Measurements from ENCODE around the gene CAP1.
"Not testable (repeated sequence)": the region's sequence is repeated elsewhere in the genome, so short reads cannot be mapped to it uniquely, and the experiment has no call there.

Gene CAP1

GRCh38 chr1:40079774-40080400, 39.4 kb downstream of the CAP1 start:
- Mint-ChIP-seq H3K27me3 (ENCODE audit: low read depth) (no peaks in the 10 kb centered on the region), H3K27ac (no peak overlapping the region), H3K4me3 (no peak overlapping the region), H3K9me3 (no peaks in the 10 kb centered on the region), H3K36me3 (ENCODE audit: low read depth) (peaks cover 41% of the 10 kb centered on the region), H3K4me1 (no peaks in the 10 kb centered on the region)
- TF ChIP-seq CTCF (IDR thresholded peaks at IDR 0.05; ENCODE audit: unreplicated experiment in 3 of 3): no peak

- no peaks in the 10 kb centered on the region for H3K27me3 Mint-ChIP-seq (ENCODE audit: low read depth)
Measured at GRCh38 chr1:40081871-40082270, 41.3 kb downstream of the CAP1 start.

GRCh38 chr1:40084750-40085149, 44.2 kb downstream of the CAP1 start:
- not testable (repeated sequence) for H3K9me3 Mint-ChIP-seq; H3K27ac Mint-ChIP-seq; H3K4me3 Mint-ChIP-seq; H3K4me1 Mint-ChIP-seq; H3K27me3 Mint-ChIP-seq (ENCODE audit: low read depth)
- TF ChIP-seq CTCF (IDR thresholded peaks at IDR 0.05; ENCODE audit: unreplicated experiment in 3 of 3): peak; percentile 78 to 82 (median 82)
- peaks cover 57% of the 10 kb centered on the region for H3K36me3 Mint-ChIP-seq (ENCODE audit: low read depth)

More at GRCh38 chr1:40081871-40082270, 41.3 kb downstream of the CAP1 start:
- Mint-ChIP-seq H3K27ac (no peak overlapping the region), H3K4me1 (peaks cover 4% of the 10 kb centered on the region), H3K9me3 (no peaks in the 10 kb centered on the region), H3K36me3 (ENCODE audit: low read depth) (peaks cover 57% of the 10 kb centered on the region), H3K4me3 (no peak overlapping the region)
- TF ChIP-seq CTCF (IDR thresholded peaks at IDR 0.05; ENCODE audit: unreplicated experiment in 3 of 3): no peak

- H3K4me3 Mint-ChIP-seq: no peak overlapping the region
- no peaks in the 10 kb centered on the region for H3K27me3 Mint-ChIP-seq (ENCODE audit: low read depth)
- H3K4me1 Mint-ChIP-seq: no peaks in the 10 kb centered on the region
- H3K27ac Mint-ChIP-seq: no peak overlapping the region
- no peak for TF ChIP-seq CTCF (IDR thresholded peaks at IDR 0.05; ENCODE audit: unreplicated experiment in 3 of 3)
- no peaks in the 10 kb centered on the region for H3K9me3 Mint-ChIP-seq
- H3K36me3 Mint-ChIP-seq (ENCODE audit: low read depth): peaks cover 51% of the 10 kb centered on the region
Measured at GRCh38 chr1:40090652-40091355, 50.3 kb downstream of the CAP1 start.

- Mint-ChIP-seq H3K4me1 (peaks cover 6% of the 10 kb centered on the region), H3K9me3 (no peaks in the 10 kb centered on the region), H3K36me3 (ENCODE audit: low read depth) (peaks cover 38% of the 10 kb centered on the region), H3K4me3 (no peak overlapping the region), H3K27me3 (ENCODE audit: low read depth) (no peaks in the 10 kb centered on the region), H3K27ac (no peak overlapping the region)
- no peak for TF ChIP-seq CTCF (IDR thresholded peaks at IDR 0.05; ENCODE audit: unreplicated experiment in 3 of 3)
Measured at GRCh38 chr1:40092241-40092640, 51.7 kb downstream of the CAP1 start.
